DND-41 (cell line): ENCODE data around the gene HID1.

Source experiments
- EZH2 ChIP-seq: IDR thresholded peaks from 3 replicates; pipeline ENCODE4 v1.6.1; 2012; ENCODE audit warnings: borderline replicate concordance, low read depth, mild to moderate bottlenecking, moderate library complexity, low read length, inconsistent platforms; ENCODE audit not compliant: severe bottlenecking
- TF ChIP-seq, protein P1 (sequence below): IDR thresholded peaks from 2 replicates; pipeline ENCODE4 v1.5.1; 2012; ENCODE audit warnings: borderline replicate concordance, low read length, moderate library complexity, mild to moderate bottlenecking; ENCODE audit not compliant: poor library complexity, severe bottlenecking; ENCODE audit errors: extremely low read depth

GRCh38 chr17:75009139-75009724 is 36.7 kb upstream of the HID1 start:
- TF ChIP-seq, protein P1, sequence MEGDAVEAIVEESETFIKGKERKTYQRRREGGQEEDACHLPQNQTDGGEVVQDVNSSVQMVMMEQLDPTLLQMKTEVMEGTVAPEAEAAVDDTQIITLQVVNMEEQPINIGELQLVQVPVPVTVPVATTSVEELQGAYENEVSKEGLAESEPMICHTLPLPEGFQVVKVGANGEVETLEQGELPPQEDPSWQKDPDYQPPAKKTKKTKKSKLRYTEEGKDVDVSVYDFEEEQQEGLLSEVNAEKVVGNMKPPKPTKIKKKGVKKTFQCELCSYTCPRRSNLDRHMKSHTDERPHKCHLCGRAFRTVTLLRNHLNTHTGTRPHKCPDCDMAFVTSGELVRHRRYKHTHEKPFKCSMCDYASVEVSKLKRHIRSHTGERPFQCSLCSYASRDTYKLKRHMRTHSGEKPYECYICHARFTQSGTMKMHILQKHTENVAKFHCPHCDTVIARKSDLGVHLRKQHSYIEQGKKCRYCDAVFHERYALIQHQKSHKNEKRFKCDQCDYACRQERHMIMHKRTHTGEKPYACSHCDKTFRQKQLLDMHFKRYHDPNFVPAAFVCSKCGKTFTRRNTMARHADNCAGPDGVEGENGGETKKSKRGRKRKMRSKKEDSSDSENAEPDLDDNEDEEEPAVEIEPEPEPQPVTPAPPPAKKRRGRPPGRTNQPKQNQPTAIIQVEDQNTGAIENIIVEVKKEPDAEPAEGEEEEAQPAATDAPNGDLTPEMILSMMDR: no peak
- no peak for TF ChIP-seq EZH2
